GM19193 (cell line): ENCODE measurements around the gene OR5D16.
"Not testable (repeated sequence)": the region's sequence is repeated elsewhere in the genome, so short reads cannot be mapped to it uniquely, and the experiment has no call there.

Source experiments
- POLR2A ChIP-seq: IDR thresholded peaks from 4 replicates; pipeline ENCODE4 v1.6.1; 2011; ENCODE audit not compliant: insufficient read depth, insufficient read length; ENCODE audit errors: extremely low read depth

Gene OR5D16

DNA sequence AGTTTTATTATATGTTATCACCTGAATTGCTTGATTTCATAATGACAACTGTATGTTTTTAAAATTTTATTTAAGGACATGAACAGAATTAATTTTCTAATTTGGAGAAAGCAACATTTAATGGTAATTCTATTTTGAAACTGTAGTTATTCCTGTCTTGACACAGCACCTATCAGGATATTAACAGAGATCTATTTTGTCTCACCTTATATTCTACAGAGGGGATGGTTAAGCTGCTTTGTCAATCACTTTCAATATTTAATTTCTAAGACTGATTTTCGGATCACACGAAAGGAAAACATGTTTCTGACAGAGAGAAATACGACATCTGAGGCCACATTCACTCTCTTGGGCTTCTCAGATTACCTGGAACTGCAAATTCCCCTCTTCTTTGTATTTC lies at the start of gene OR5D16:
Gene OR5D16, plus strand, starts transcription at position 301 of the 400 bp plus-strand sequence. Its CDS starts 0 bp downstream, at position 301.
- TF ChIP-seq POLR2A = no peak

DNA sequence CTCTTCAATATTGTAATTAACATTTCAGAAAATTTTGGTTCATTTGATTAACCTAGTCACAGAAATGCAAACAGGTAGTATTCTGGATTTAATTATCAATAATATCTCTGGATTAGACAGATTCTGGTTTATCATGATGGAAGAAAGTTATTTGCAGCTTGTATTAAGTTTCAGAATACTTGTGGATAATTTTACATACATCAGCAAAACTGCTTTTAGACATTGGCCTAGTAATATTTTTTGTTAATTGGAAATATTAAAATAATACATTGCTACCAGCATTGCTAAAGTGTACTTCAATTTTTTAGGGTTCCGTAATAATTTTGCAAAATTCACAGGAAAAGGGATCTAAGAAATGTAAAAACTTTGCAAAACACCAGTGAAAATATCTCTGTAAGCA lies 46.9 kb upstream of the OR5D16 start:
- no peak for TF ChIP-seq POLR2A

DNA sequence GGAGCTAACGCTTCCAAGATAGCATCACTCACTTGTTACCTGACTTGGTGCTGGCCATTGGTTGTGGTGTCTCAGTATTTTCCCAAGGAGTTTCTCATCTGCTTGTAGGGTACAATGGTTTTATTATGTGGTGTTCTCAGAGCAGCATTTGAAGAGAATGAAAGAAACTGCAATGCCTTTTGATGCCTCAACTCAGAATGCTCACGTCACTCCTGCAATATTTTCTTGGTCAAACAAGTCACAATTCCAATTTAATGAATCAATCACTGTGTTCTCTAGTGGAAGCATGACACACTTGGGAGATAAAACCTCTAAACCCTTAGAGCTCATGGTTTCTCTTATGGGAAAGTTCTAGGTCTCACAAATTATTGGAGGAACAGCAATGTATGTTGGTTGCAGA lies 45.2 kb upstream of the OR5D16 start:
- no peak for TF ChIP-seq POLR2A

DNA sequence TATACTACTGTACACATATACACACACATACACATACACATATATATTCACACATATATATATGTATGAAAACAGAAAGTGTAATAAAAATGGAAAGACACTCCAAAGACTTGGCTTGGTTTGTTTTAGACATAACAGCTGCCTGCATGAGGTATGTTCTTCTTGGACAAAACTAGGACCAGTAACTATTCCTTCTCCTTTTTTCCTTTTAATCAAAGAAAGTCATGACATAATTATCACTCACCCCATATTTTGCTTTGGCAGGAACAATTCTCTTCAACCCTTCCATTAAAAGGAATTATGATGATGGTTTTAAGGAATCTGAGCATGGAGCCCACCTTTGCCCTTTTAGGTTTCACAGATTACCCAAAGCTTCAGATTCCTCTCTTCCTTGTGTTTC lies 43.3 kb upstream of the OR5D16 start, which contains the start of gene OR5D14:
Gene OR5D14, plus strand, starts transcription at position 301 of the 400 bp plus-strand sequence. Its CDS starts 0 bp downstream, at position 301.
- TF ChIP-seq POLR2A = no peak

DNA sequence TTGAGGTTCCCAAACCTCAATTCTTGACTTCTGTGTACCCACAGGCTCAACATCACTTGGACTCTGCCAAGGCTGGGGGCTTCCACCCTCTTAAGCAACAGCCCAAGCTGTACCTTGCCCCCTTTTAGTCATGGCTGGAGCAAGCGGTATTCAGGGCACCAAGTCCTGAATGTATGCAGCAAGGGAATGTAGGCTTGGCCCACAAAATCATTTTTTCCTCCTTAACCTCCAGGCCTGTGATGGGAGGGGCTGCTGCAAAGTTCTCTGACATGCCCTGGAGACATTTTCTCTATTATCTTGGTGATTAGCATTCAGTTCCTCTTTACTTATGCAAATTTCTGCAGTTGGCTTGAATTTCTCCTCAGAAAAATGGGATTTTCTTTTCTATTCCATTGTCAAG lies 32.3 kb upstream of the OR5D16 start:
- no peak for TF ChIP-seq POLR2A

DNA sequence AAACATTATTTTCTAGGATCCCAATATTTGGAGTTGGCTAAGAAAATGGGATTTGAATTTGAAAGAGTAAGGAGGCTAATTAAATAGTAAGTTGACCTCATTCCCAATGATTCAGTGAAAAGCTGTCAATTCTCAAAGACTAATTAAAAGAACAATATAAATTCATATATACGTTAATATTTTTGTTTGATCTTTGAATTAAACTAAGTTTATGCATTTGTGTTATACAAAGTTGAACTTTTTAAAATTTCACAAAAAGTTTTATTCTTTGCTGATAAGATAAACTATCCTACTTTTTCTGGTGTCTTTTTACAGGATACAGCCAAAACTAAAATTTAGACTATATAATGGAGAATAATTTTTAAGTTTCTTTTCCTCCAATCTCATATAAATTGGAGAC lies 27.5 kb upstream of the OR5D16 start, which contains the start of gene OR5L1:
Gene OR5L1, plus strand, starts transcription at position 301 of the 400 bp plus-strand sequence. CDS start 100 bp downstream, outside the sequence.
- TF ChIP-seq POLR2A = no peak

DNA sequence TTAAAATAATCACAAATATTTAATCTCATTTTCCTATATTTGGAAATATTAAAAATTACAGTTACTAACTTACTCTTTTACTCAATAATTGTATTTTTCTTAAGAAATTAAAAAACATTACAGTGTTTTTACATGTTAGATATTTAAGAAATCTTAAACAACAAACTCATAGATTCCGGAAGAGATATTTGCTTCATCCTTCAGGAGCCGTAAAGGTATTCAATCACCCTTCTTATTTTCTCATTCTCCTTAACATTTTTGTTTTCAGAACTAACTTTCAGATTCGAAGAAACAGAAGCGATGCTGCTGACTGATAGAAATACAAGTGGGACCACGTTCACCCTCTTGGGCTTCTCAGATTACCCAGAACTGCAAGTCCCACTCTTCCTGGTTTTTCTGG lies 19.2 kb upstream of the OR5D16 start, which contains the start of gene OR5D18:
Gene OR5D18, plus strand, starts transcription at position 301 of the 400 bp plus-strand sequence. Its CDS starts 0 bp downstream, at position 301.
- TF ChIP-seq POLR2A = no peak

DNA sequence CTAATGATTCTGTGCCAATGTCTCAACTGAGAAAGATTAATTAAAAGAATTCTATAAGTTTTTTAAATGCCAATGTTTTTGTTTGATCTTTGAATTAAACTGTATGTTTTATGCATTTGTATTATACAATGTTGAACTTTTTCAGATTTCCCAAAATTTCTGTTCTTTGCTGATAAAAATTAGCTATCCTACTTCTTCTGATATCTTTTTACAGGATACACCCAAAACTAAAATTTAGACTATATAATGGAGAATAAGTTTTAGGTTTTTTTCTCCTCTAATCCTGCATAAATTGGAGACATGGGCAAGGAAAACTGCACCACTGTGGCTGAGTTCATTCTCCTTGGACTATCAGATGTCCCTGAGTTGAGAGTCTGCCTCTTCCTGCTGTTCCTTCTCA lies 11.6 kb upstream of the OR5D16 start, which contains the start of gene OR5L2:
Gene OR5L2, plus strand, starts transcription at position 301 of the 400 bp plus-strand sequence. Its CDS starts 0 bp downstream, at position 301.
- no peak for TF ChIP-seq POLR2A

DNA sequence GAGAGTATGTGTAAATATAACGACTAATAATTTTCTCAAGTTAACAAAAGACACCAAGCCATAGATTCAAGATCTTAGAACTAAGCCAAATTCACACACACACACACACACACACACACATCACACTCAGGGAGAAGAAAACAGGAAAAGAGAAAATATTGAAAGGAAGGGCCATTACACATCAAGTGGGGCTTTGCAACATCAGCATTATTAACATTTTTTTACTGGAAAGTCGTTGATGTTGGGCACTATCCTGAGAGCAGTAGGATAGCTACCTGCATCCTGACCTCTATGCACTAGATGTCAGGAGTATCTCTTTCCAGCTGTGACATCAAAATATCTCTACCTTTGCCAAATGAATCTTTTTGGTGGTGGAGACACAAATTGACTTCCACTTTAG lies 8.9 kb downstream of the OR5D16 start:
- TF ChIP-seq POLR2A = no peak

DNA sequence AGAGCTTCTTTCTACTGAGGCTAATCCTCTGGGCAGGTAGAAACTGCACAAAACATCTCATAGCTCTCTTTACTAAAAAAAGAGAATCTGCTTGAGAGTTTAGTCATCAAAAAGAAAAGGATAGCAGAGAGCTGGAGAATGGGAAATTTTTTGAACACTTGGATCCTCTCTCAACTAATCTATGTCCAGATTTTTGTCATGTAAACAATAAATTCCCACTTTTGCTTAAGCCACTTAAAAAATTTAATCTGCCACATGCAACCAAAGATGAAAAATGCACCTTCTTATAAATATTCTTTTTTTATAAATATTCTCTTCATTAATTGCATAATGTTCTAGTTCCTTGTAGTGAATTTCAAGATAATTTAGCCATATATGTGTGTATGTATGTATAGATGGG lies 10.5 kb downstream of the OR5D16 start:
- no peak for TF ChIP-seq POLR2A

DNA sequence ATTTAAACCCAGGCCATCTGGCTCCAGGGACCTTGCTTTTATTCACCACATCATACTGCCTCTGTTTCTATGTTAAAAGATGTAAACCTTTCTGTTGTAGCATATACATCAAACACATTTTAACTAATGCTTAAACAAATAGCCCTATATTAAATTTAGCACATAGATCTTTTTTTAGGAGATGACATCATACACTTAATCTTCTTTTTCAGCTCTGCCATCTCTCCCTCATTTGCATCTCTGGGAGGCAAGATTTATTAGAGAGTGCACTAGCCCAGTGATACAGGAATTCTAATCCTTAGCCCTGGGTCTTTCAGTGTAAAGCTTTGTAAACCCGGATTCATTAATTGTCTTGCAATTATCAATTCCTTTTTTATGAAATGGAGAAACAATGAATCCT lies 13.6 kb downstream of the OR5D16 start:
- no peak for TF ChIP-seq POLR2A

DNA sequence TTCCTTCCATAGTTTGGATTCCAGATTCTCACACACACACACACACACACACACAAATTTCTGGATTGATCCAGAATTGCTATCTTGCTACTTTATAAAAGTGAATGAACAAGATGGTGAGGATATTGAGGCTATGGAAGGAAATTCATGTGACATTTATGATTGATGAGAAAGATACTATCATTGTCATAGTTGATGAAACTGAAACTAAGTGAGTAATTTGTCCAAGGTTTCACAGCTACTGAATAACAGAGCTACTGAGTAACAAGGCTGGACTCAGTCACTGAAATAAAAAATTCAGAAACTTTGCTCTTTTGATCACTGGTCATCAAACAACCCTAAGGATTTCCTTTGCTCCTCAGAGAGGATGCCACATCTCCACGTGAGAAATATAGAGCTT lies 16.2 kb downstream of the OR5D16 start:
- no peak for TF ChIP-seq POLR2A

DNA sequence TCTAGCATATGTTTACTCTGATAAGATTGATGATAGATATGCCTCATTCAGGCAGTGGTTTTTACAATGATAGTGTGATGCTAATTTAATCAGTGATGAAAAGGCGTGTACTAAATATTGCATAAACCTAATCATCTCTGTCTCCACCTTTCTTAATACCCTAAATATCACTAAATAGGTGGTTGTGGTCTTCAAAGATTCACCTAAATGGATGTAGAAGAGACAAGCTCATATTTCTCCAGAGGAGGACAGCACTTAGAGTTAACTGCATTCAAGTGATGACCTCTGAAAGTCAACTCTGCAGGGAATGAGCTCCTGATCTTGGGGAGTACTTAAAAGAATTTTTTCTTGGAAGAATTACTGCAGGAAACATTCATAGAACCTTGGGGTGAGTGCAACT lies 44.4 kb downstream of the OR5D16 start, which contains the start of gene TRIM51:
Gene TRIM51, plus strand, starts transcription at position 301 of the 400 bp plus-strand sequence. CDS start 2,132 bp downstream, outside the sequence.
- TF ChIP-seq POLR2A = not testable (repeated sequence)
